GM18502 (cell line): Measurements from ENCODE around the gene P2RX6.
"Not testable (repeated sequence)": the region's sequence is repeated elsewhere in the genome, so short reads cannot be mapped to it uniquely, and the experiment has no call there.

Experiments
- ATAC-seq: cut with Tn5 transposase; IDR thresholded peaks from one replicate; pipeline ENCODE4 v1.9.1; 2021; ENCODE audit warnings: mild to moderate bottlenecking; ENCODE audit not compliant: unreplicated experiment, poor library complexity

P2RX6 gene

GRCh38 chr22:21070690-21071615, 56.0 kb downstream of the P2RX6 start:
- ATAC-seq = no peak

DNA sequence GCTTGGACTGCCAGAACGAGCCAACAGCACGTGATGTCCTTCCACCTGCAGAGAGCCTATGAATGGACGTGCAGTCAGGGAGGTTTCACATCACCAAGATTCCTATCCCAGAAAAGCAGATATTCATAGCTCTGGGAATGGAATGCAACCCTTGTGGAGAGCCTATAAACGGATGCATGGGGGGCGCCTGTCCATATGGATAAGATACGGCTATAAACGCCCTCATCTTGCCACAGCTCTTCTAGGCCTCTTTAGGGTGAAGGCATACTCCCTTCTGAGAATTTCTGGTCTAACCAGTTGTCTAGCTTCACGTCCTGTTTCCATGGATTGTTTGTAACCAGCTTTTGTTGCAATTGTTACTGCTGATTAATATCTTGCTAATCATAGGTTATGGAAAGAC, 56.8 kb downstream of the P2RX6 start:
- not testable (repeated sequence) for ATAC-seq

GRCh38 chr22:21073023-21073422, 58.1 kb downstream of the P2RX6 start:
- ATAC-seq = no peak

- ATAC-seq = no peak
Observed at GRCh38 chr22:21073482-21073881, 58.5 kb downstream of the P2RX6 start.

DNA sequence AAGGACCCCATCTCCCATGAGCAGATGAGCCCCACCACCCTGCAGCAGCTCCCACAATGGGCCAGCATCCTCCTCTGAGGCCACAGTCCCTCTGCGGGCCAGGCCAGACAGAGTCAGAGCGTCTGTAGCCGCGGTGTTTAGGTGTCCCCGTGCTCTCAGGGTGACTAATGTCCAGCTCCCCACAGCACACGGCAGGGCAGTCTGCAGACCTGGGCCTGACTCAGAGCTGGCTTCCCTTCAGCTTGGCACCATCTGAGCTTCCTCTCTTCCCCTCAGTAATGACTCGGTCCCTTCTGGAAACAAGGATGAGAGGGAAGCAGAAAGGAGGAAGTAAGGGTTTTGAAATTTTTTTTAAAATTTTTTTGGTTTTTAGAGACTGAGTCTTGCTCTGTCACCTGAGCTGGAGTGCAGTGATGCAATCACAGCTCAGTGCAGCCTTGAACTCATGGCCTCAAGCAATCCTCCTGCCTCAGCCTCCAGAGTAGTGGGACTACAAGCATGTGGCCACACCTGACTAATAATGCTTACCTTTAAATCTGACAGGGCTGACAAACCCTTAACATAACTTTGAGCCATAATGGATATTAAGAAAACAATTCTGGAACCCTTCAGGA, 59.2 kb downstream of the P2RX6 start:
- ATAC-seq = no peak

- no peak for ATAC-seq
Observed at GRCh38 chr22:21075516-21076138, 60.7 kb downstream of the P2RX6 start.

DNA sequence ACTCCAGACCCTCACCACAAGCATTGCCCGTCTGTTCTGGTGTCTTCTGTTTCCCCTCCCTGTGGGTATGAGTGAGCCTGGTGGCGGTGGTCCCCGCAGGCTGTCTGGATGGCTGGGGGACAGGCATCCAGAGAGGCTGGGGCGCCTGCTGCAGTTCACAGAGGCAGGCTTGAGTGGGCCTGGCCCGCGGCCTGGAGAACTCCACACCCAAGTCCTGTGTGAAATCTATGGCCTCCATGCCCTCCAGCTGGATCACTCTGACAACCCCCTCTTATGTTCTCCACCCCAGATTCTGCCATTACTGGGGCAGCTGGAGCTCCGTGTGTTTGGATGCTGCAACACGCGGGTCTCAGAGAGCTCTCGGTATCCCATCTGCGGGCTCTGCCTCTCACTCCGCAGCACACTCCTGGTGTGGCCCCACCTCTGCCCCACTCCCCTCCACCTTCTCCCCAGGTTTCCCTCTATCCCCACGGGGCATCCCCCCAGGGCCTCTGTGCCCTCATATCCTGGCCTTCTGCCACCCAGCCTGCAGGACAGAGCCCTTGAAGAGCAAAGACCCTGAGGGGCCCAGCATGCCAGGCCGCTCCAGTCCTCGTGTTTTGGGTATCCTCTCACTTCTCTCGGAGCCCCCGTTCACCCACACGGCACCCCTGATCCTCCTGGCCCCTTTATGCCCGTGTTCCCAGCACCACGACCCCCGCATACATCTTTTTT, 62.1 kb downstream of the P2RX6 start:
- ATAC-seq = no peak
